OCI-LY3 (cell line): ENCODE results near the gene P2RX3.

ENCODE experiments used
- EZH2phosphoT487 ChIP-seq: fragments of 200-600 bp; shearing (Covaris generic); IDR thresholded peaks from 2 replicates; pipeline ENCODE4 v1.6.1; 2018; ENCODE audit warnings: antibody characterized with exemption, mixed run types, low read depth
- TF ChIP-seq, protein P1 (sequence below): fragments of 200-600, 300-600 bp; sonication (generic); IDR thresholded peaks from 2 replicates; pipeline ENCODE4 v1.5.1; 2014; ENCODE audit warnings: antibody characterized with exemption, low read length, low read depth

DNA sequence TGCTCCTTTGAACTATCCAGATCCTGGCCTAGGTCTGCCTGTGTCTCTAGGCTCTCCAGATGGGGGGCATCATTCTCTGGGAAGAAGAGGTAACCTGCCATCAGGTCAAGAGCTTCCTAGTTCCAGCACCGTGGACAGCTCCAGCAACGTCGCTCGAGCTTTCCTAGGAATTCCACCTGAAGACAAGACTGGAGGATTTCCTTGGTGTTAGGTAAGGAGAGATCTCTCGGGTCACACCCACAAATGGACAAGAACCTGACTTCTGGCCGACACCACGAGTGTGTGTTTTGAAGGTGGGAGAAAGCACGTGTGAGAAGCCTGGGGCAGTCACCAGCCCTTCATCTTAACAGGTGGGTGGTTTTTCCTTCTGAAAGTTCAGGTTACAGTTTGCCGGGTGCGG is 41.6 kb downstream of the P2RX3 start:
- TF ChIP-seq, protein P1, sequence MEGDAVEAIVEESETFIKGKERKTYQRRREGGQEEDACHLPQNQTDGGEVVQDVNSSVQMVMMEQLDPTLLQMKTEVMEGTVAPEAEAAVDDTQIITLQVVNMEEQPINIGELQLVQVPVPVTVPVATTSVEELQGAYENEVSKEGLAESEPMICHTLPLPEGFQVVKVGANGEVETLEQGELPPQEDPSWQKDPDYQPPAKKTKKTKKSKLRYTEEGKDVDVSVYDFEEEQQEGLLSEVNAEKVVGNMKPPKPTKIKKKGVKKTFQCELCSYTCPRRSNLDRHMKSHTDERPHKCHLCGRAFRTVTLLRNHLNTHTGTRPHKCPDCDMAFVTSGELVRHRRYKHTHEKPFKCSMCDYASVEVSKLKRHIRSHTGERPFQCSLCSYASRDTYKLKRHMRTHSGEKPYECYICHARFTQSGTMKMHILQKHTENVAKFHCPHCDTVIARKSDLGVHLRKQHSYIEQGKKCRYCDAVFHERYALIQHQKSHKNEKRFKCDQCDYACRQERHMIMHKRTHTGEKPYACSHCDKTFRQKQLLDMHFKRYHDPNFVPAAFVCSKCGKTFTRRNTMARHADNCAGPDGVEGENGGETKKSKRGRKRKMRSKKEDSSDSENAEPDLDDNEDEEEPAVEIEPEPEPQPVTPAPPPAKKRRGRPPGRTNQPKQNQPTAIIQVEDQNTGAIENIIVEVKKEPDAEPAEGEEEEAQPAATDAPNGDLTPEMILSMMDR = no peak
- no peak for TF ChIP-seq EZH2phosphoT487
